Vagina (tissue), 2 donors: ENCODE data around the gene PLEKHG4B. TPM values are rescaled to one million over a fixed set of nuclear protein-coding genes. Genes with fewer than 3 reads are reported as not detected.
A peak's percentile ranks its signal among the peaks of the same experiment; 100 is the strongest.
"Not testable (repeated sequence)": the region's sequence is repeated elsewhere in the genome, so short reads cannot be mapped to it uniquely, and the experiment has no call there.

Source experiments
- DNase-seq, 2 donors: peaks; one replicate each; pipeline ENCODE4 v3.0.0-alpha.2; 2017; ENCODE audit errors: extremely low spot score in 2 of 2
- H3K27ac ChIP-seq: fragments of 200-600 bp; sonication (generic); one replicate; pipeline ENCODE4 v1.5.1; 2019
- H3K27me3 ChIP-seq: fragments of 200-600 bp; sonication (generic); one replicate; pipeline ENCODE4 v1.5.1; 2019
- H3K36me3 ChIP-seq, 2 donors: fragments of 200-600 bp; sonication (generic); one replicate each; pipeline ENCODE4 v1.5.1; 2017 to 2019
- H3K4me1 ChIP-seq: fragments of 200-600 bp; sonication (generic); one replicate; pipeline ENCODE4 v1.5.1; 2019
- H3K4me3 ChIP-seq, 2 donors: fragments of 200-600 bp; sonication (generic); 1 replicate in 1 of 2; 2 replicates in 1 of 2; pipeline ENCODE4 v1.5.1; 2016 to 2019
- H3K9me3 ChIP-seq: fragments of 200-600 bp; sonication (generic); one replicate; pipeline ENCODE4 v1.5.1; 2019
- CTCF ChIP-seq, 3 experiments: fragments of 450-650 bp in 2 of 3; fragments of 200-600 bp in 1 of 3; sonication (generic) in 1 of 3; IDR thresholded peaks; one replicate each; pipeline ENCODE4 v1.5.1; 2017 to 2019; ENCODE audit warnings: antibody characterized with exemption in 3 of 3, mild to moderate bottlenecking in 2 of 3, moderate library complexity in 2 of 3
- POLR2A ChIP-seq, 2 donors: fragments of 450-650 bp; IDR thresholded peaks; one replicate each; pipeline ENCODE4 v1.6.1; 2017; ENCODE audit warnings: antibody characterized with exemption in 2 of 2, mild to moderate bottlenecking in 2 of 2, moderate library complexity in 2 of 2
- POLR2AphosphoS5 ChIP-seq, 2 donors: sonication (generic); formaldehyde crosslinking; IDR thresholded peaks; one replicate each; pipeline ENCODE4 v1.9.0; 2017; ENCODE audit warnings: antibody characterized with exemption in 2 of 2, mild to moderate bottlenecking in 2 of 2, low read depth in 1 of 2; ENCODE audit not compliant: insufficient read depth in 1 of 2
- intact Hi-C: fragments of 100-400 bp; cut with DNase I; formaldehyde crosslinking; loops from one replicate; pipeline ENCODE4 v1.15.1; 2023
- total RNA-seq: library from RNA; depleted of rRNA; stranded (reverse); fragments of >200 nt; gene quantifications from one replicate; pipeline ENCODE4 v1.2.3, GENCODE V29; 2016

The PLEKHG4B gene
- total RNA-seq = 0.74 TPM

GRCh38 chr5:91556-92263 lies at the start of gene PLEKHG4B:
TSS of gene PLEKHG4B (plus strand) at chr5:92168. CDS start at chr5:92232, 64 bp downstream.
- peak; percentile 64 to 72 for DNase-seq
- intact Hi-C loops = no loop called here

DNA sequence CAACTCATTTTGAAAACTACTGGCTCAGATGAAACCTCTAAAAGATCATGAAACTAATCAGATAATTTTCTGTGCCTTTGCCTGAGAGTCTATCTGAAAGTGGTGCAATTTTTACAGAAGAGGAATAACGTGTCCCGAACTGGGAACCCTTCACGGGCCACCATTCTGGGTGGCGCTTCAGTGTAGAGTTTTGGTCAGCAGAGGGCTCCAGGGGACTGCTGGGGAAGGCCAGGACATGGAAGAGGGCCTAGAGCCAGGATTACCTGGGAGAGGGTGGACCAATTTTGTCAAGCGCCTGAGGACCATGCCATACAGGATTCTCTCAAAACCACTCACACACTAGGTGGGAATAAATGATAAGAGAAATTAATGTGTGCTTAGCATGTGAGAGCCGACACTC lies 49.7 kb upstream of the PLEKHG4B start:
- TF ChIP-seq POLR2A (IDR thresholded peaks at IDR 0.05) = no peak
- no peak for TF ChIP-seq POLR2AphosphoS5 (IDR thresholded peaks at IDR 0.05; ENCODE audit: insufficient read depth in 1 of 2, low read depth in 1 of 2)
- TF ChIP-seq CTCF (IDR thresholded peaks at IDR 0.05) = no peak
- Histone ChIP-seq H3K27ac (no peak overlapping the region), H3K9me3 (no peaks in the 10 kb centered on the region), H3K4me1 (no peaks in the 10 kb centered on the region), H3K27me3 (no peaks in the 10 kb centered on the region), H3K4me3 (no peak overlapping the region), H3K36me3 (no peaks in the 10 kb centered on the region)
- DNase-seq = no peak
- intact Hi-C loops = no loop called here

More at GRCh38 chr5:91556-92263, at the start of gene PLEKHG4B:
- Histone ChIP-seq H3K36me3 (no peaks in the 10 kb centered on the region), H3K27ac (no peak within 1 kb of the TSS), H3K27me3 (no peaks in the 10 kb centered on the region), H3K4me1 (no peaks in the 10 kb centered on the region), H3K4me3 (peak within 1 kb of the TSS; percentile 41), H3K9me3 (no peaks in the 10 kb centered on the region)
- TF ChIP-seq POLR2A (IDR thresholded peaks at IDR 0.05) = no peak

DNA sequence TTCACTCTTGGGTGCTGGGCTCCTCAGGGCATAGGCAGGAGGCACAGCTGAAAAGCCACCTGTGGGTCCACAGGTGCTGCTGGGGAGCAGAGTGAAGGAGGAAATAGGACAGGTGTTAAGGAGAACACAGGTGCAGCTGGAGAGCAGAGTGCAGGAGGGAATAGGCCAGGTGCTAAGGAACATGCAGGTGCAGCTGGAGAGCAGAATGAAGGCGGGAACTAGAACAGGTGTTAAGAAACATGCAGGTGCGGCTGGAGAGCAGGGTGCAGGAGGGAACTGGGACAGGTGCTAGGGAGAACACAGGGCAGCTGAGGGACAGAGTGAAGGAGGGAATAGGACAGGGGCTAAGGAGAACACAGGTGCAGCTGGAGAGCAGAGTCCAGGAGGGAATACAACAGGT lies 43.8 kb upstream of the PLEKHG4B start:
- H3K27ac ChIP-seq = no peak overlapping the region
- intact Hi-C loops = no loop called here
- DNase-seq = no peak
- TF ChIP-seq POLR2AphosphoS5 (IDR thresholded peaks at IDR 0.05; ENCODE audit: insufficient read depth in 1 of 2, low read depth in 1 of 2) (no peak), POLR2A (IDR thresholded peaks at IDR 0.05) (no peak)
- no peak overlapping the region for H3K4me3 ChIP-seq
- peaks cover 5% of the 10 kb centered on the region for H3K4me1 ChIP-seq
- no peaks in the 10 kb centered on the region for H3K36me3 ChIP-seq
- no peaks in the 10 kb centered on the region for H3K27me3 ChIP-seq
- no peaks in the 10 kb centered on the region for H3K9me3 ChIP-seq

DNA sequence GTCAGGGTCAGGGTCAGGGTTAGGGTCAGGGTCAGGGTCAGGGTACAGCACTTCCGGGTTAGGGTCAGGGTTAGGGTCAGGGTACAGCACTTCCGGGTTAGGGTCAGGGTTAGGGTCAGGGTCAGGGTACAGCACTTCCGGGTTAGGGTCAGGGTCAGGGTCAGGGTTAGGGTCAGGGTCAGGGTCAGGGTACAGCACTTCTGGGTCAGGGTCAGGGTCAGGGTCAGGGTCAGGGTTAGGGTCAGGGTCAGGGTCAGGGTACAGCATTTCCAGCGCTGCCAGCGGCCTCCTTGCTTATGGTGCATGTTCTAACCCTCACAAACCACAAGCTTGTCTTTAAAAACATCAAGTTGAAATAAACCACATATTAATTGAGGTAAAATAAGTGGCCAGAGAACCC lies 42.4 kb upstream of the PLEKHG4B start:
- not testable (repeated sequence) for H3K27me3 ChIP-seq

GRCh38 chr5:49953-50544 lies 41.9 kb upstream of the PLEKHG4B start:
- no peaks in the 10 kb centered on the region for H3K27me3 ChIP-seq
- H3K36me3 ChIP-seq = no peaks in the 10 kb centered on the region
- DNase-seq = no peak
- H3K4me3 ChIP-seq = no peak overlapping the region
- no peak overlapping the region for H3K27ac ChIP-seq
- H3K9me3 ChIP-seq = no peaks in the 10 kb centered on the region
- intact Hi-C loops = no loop called here
- peaks cover 20% of the 10 kb centered on the region for H3K4me1 ChIP-seq
- TF ChIP-seq POLR2AphosphoS5 (IDR thresholded peaks at IDR 0.05; ENCODE audit: insufficient read depth in 1 of 2, low read depth in 1 of 2) (no peak), POLR2A (IDR thresholded peaks at IDR 0.05) (no peak), CTCF (IDR thresholded peaks at IDR 0.05) (no peak)

More for the DNA sequence above, 42.4 kb upstream of the PLEKHG4B start:
- peaks cover 18% of the 10 kb centered on the region for H3K4me1 ChIP-seq
- intact Hi-C loops, H3K4me3 ChIP-seq, H3K36me3 ChIP-seq, DNase-seq, H3K27ac ChIP-seq, H3K9me3 ChIP-seq: not testable (repeated sequence)

GRCh38 chr5:50724-51499 lies 41.1 kb upstream of the PLEKHG4B start:
- intact Hi-C loops = no loop called here
- Histone ChIP-seq H3K27me3 (no peaks in the 10 kb centered on the region), H3K36me3 (no peaks in the 10 kb centered on the region), H3K4me3 (no peak overlapping the region), H3K4me1 (peaks cover 20% of the 10 kb centered on the region), H3K9me3 (no peaks in the 10 kb centered on the region), H3K27ac (no peak overlapping the region)
- no peak for TF ChIP-seq CTCF (IDR thresholded peaks at IDR 0.05)
- TF ChIP-seq POLR2A (IDR thresholded peaks at IDR 0.05) = no peak
- TF ChIP-seq POLR2AphosphoS5 (IDR thresholded peaks at IDR 0.05; ENCODE audit: insufficient read depth in 1 of 2, low read depth in 1 of 2) = no peak
- DNase-seq = no peak
